ENCODE results near the gene LYAR. TPM values are rescaled to one million over a fixed set of nuclear protein-coding genes. Genes with fewer than 3 reads are reported as not detected.

Gene LYAR
- total RNA-seq, 1 donor from 2014 or later: 7.3 TPM

DNA sequence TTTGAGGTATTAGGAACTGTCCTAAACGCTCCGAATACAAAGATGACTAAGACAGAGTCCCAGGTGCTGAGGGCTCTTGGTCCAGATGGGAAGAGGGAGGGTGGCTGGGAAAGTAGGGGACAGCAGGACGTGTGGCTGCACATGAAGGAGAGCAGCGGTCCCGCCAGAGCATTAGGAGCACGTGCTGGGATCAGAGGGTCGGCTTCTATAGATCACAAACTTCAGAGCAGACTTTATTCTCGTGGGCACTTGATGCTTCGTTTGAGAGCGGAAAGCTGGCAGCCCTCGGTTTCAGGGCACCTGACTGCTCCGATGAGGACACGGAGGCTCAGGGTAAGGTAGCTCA is 26.2 kb upstream of the LYAR start:
- Histone ChIP-seq H3K27ac (ENCODE audit: low read depth, low read length) (no peak overlapping the region), H3K4me1 (ENCODE audit: control insufficient read depth in 3 of 3, insufficient read depth in 3 of 3, low read length in 3 of 3) (no peaks in the 10 kb centered on the region), H3K9me3 (ENCODE audit: control insufficient read depth in 3 of 3, low read length in 3 of 3) (no peaks in the 10 kb centered on the region), H3K4me3 (ENCODE audit: low read length in 3 of 3) (no peak overlapping the region), H3K27me3 (ENCODE audit: control insufficient read depth in 3 of 3, insufficient read depth in 3 of 3, low read length in 3 of 3) (no peaks in the 10 kb centered on the region), H3K36me3 (ENCODE audit: control insufficient read depth in 3 of 3, insufficient read depth in 3 of 3, low read length in 3 of 3) (peaks cover 47 to 56% (median 55%) of the 10 kb centered on the region in 3 donors), H3K9ac (ENCODE audit: low read depth in 1 of 3, low read length in 3 of 3) (no peak overlapping the region)

DNA sequence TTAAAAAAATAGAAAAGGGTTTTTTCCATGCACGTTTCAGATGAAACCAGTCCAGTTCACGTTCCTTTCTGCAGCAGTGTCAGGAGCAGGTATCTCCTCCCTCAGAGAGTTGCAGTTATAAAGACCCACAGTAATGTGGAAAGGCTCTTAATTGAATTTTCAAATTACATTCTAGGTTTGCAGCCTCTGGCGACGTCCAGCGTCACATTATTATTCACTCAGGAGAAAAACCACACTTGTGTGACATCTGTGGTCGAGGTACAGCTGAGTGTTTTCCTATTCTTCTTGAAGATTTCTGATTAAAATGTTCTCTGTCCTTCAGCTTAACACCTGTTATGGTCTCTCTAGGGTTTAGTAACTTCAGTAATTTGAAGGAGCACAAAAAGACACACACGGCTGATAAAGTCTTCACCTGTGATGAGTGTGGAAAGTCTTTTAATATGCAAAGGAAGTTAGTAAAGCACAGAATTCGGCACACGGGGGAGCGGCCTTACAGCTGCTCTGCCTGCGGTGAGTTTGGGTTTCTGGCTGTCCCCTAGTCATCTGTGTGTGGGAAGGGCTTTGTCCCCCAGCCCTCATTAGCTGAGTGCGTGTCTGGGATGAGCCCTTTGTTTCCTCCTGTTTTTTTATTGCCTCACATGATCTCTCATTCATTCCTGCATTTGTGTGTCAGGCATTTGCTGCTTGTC is 25.7 kb upstream of the LYAR start:
- no peaks in the 10 kb centered on the region for H3K9me3 ChIP-seq (ENCODE audit: control insufficient read depth in 3 of 3, low read length in 3 of 3)
- no peaks in the 10 kb centered on the region for H3K27me3 ChIP-seq (ENCODE audit: control insufficient read depth in 3 of 3, insufficient read depth in 3 of 3, low read length in 3 of 3)
- H3K27ac ChIP-seq (ENCODE audit: low read depth, low read length): no peak overlapping the region
- no peak overlapping the region for H3K4me3 ChIP-seq (ENCODE audit: low read length in 3 of 3)
- peaks cover 42 to 51% (median 50%) of the 10 kb centered on the region in 3 donors for H3K36me3 ChIP-seq (ENCODE audit: control insufficient read depth in 3 of 3, insufficient read depth in 3 of 3, low read length in 3 of 3)
- no peak overlapping the region for H3K9ac ChIP-seq (ENCODE audit: low read depth in 1 of 3, low read length in 3 of 3)
- H3K4me1 ChIP-seq (ENCODE audit: control insufficient read depth in 3 of 3, insufficient read depth in 3 of 3, low read length in 3 of 3): no peaks in the 10 kb centered on the region

DNA sequence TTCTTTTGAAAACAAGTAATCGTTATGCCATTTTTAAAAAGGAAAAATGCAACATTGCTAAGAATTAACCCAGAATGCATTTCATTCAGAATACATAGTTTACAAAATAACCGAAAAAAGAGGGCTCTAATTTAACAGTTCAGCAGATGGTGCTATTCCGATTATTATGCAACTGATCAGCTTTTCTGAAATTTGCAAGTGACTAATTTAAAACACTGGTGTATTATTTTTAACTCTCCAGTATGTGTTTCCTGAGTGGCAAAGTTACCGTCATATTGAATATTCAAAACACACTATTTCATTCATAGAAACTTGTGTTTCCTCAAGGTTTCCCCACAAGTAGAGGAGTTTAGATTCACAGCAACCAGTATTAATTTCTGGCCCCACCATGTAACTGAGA is 21.2 kb upstream of the LYAR start:
- H3K4me1 ChIP-seq (ENCODE audit: control insufficient read depth in 3 of 3, insufficient read depth in 3 of 3, low read length in 3 of 3): peaks cover 0 to 7% (median 5%) of the 10 kb centered on the region in 3 donors
- no peaks in the 10 kb centered on the region for H3K9me3 ChIP-seq (ENCODE audit: control insufficient read depth in 3 of 3, low read length in 3 of 3)
- no peak overlapping the region for H3K27ac ChIP-seq (ENCODE audit: low read depth, low read length)
- H3K27me3 ChIP-seq (ENCODE audit: control insufficient read depth in 3 of 3, insufficient read depth in 3 of 3, low read length in 3 of 3): no peaks in the 10 kb centered on the region
- H3K36me3 ChIP-seq (ENCODE audit: control insufficient read depth in 3 of 3, insufficient read depth in 3 of 3, low read length in 3 of 3): peaks cover 37 to 38% (median 38%) of the 10 kb centered on the region in 3 donors
- no peak overlapping the region for H3K4me3 ChIP-seq (ENCODE audit: low read length in 3 of 3)
- no peak overlapping the region for H3K9ac ChIP-seq (ENCODE audit: low read depth in 1 of 3, low read length in 3 of 3)

DNA sequence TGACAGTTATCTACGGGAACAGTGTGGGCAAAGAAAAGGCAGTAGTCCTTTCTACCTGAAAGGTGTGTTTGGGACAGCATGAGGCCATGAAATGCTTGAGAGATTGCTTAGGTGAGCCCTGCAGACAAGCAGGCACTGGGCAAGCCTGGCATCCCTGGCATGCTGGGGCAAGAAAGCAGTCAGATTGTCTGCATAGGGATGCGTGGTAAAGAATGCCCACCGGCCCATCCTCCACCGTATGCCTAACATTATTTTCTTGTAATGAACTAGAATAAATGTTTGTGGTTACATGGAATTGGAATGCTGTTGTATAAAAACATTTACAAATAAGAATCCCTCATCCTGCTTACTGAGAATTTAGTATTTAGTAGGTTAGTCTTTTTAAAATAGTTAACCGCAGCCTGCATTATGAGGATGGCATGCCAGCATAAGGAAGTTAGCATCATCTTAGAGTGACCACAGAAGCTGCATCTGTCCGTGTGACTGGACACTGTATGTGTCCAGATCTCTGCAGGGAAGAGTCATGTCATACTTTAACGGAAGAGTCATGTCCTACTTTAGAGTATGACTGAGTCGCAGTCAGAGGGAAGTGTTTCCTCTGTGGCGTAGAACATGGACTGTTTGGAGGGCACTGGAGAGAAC is 19.0 kb upstream of the LYAR start:
- peaks cover 0 to 7% (median 5%) of the 10 kb centered on the region in 3 donors for H3K4me1 ChIP-seq (ENCODE audit: control insufficient read depth in 3 of 3, insufficient read depth in 3 of 3, low read length in 3 of 3)
- H3K9ac ChIP-seq (ENCODE audit: low read depth in 1 of 3, low read length in 3 of 3): peak overlapping the region in 2 of 3 donors; percentile 58 to 81
- peaks cover 20 to 29% (median 21%) of the 10 kb centered on the region in 3 donors for H3K36me3 ChIP-seq (ENCODE audit: control insufficient read depth in 3 of 3, insufficient read depth in 3 of 3, low read length in 3 of 3)
- no peaks in the 10 kb centered on the region for H3K9me3 ChIP-seq (ENCODE audit: control insufficient read depth in 3 of 3, low read length in 3 of 3)
- no peaks in the 10 kb centered on the region for H3K27me3 ChIP-seq (ENCODE audit: control insufficient read depth in 3 of 3, insufficient read depth in 3 of 3, low read length in 3 of 3)
- peak overlapping the region; percentile 54 for H3K27ac ChIP-seq (ENCODE audit: low read depth, low read length)
- H3K4me3 ChIP-seq (ENCODE audit: low read length in 3 of 3): no peak overlapping the region

DNA sequence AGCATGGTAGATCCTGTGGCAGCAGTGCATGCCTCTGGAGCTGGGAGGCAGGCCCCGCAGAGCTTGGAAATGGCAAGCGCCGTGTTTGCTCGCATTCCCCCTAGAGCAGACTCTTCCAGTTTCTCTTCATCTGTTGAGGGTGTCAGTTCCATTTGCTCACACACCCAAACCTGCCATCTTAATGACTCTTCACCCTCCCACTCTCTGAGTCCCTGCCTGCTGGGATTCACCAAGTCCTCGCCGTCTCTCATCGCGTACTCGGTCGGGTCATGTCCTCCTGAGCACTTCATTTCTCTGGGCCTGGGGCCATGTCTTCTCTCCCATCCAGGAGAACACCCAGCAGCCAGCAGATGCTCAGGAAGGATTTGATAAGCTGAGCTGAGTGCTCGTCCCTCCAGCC is 17.0 kb upstream of the LYAR start:
- Histone ChIP-seq H3K9me3 (ENCODE audit: control insufficient read depth in 3 of 3, low read length in 3 of 3) (no peaks in the 10 kb centered on the region), H3K4me1 (ENCODE audit: control insufficient read depth in 3 of 3, insufficient read depth in 3 of 3, low read length in 3 of 3) (peaks cover 0 to 10% (median 5%) of the 10 kb centered on the region in 3 donors), H3K9ac (ENCODE audit: low read depth in 1 of 3, low read length in 3 of 3) (no peak overlapping the region), H3K36me3 (ENCODE audit: control insufficient read depth in 3 of 3, insufficient read depth in 3 of 3, low read length in 3 of 3) (peaks cover 19 to 25% (median 22%) of the 10 kb centered on the region in 3 donors), H3K27ac (ENCODE audit: low read depth, low read length) (no peak overlapping the region), H3K27me3 (ENCODE audit: control insufficient read depth in 3 of 3, insufficient read depth in 3 of 3, low read length in 3 of 3) (no peaks in the 10 kb centered on the region), H3K4me3 (ENCODE audit: low read length in 3 of 3) (no peak overlapping the region)

DNA sequence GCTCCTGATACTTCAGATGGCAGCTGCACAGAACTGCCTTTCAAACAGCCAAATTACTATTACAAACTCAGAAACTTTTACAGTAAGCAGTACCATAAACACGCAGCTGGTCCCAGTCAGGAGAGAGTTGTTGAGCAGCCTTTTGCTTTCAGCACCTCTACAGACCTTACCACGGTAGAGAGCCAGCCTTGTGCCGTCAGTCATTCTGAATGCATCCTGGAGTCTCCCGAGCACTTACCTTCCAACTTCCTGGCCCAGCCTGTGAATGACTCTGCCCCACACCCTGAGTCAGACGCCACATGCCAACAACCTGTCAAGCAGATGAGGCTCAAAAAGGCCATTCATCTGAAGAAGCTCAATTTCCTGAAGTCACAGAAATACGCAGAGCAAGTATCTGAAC is 12.5 kb upstream of the LYAR start:
- no peak overlapping the region for H3K9ac ChIP-seq (ENCODE audit: low read depth in 1 of 3, low read length in 3 of 3)
- peaks cover 0 to 5% (median 0%) of the 10 kb centered on the region in 3 donors for H3K4me1 ChIP-seq (ENCODE audit: control insufficient read depth in 3 of 3, insufficient read depth in 3 of 3, low read length in 3 of 3)
- H3K9me3 ChIP-seq (ENCODE audit: control insufficient read depth in 3 of 3, low read length in 3 of 3): no peaks in the 10 kb centered on the region
- H3K36me3 ChIP-seq (ENCODE audit: control insufficient read depth in 3 of 3, insufficient read depth in 3 of 3, low read length in 3 of 3): peaks cover 20 to 31% (median 29%) of the 10 kb centered on the region in 3 donors
- H3K27ac ChIP-seq (ENCODE audit: low read depth, low read length): no peak overlapping the region
- H3K27me3 ChIP-seq (ENCODE audit: control insufficient read depth in 3 of 3, insufficient read depth in 3 of 3, low read length in 3 of 3): no peaks in the 10 kb centered on the region
- no peak overlapping the region for H3K4me3 ChIP-seq (ENCODE audit: low read length in 3 of 3)

DNA sequence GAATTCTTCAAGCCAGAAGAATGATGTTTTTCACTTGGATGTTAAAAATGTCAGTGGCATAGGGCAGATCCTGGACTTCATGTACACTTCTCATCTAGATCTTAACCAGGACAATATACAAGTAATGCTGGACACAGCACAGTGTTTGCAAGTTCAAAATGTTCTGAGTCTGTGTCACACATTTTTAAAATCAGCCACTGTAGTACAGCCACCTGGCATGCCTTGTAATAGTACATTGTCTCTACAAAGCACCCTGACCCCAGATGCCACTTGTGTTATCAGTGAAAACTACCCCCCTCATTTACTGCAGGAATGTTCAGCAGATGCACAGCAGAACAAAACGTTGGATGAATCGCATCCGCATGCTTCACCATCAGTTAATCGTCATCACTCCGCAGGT is 12.0 kb upstream of the LYAR start:
- H3K4me1 ChIP-seq (ENCODE audit: control insufficient read depth in 3 of 3, insufficient read depth in 3 of 3, low read length in 3 of 3): peaks cover 0 to 5% (median 0%) of the 10 kb centered on the region in 3 donors
- H3K27me3 ChIP-seq (ENCODE audit: control insufficient read depth in 3 of 3, insufficient read depth in 3 of 3, low read length in 3 of 3): no peaks in the 10 kb centered on the region
- no peak overlapping the region for H3K4me3 ChIP-seq (ENCODE audit: low read length in 3 of 3)
- H3K9me3 ChIP-seq (ENCODE audit: control insufficient read depth in 3 of 3, low read length in 3 of 3): no peaks in the 10 kb centered on the region
- H3K36me3 ChIP-seq (ENCODE audit: control insufficient read depth in 3 of 3, insufficient read depth in 3 of 3, low read length in 3 of 3): peaks cover 17 to 28% (median 26%) of the 10 kb centered on the region in 3 donors
- no peak overlapping the region for H3K9ac ChIP-seq (ENCODE audit: low read depth in 1 of 3, low read length in 3 of 3)
- H3K27ac ChIP-seq (ENCODE audit: low read depth, low read length): no peak overlapping the region

DNA sequence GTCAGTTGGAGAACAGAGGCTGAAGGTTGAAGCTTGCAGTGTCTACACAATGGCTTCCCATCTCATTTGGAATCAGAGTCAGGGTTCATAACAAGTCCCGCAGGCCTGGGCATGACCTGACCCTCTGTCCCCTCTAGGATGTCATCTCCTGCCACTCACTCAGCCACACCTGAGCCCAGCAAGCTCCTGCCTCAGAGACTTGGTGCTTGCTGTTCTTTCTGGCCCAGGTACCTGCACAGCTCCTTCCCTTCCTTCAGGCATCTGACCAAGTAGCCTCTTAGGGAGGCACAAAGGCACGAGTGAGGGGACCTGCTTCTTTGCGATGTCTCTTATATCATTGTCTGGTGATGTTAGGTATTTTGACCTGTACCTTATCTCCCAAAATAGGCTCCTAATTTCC is 9.1 kb upstream of the LYAR start:
- Histone ChIP-seq H3K36me3 (ENCODE audit: control insufficient read depth in 3 of 3, insufficient read depth in 3 of 3, low read length in 3 of 3) (peaks cover 9 to 20% (median 16%) of the 10 kb centered on the region in 3 donors), H3K9me3 (ENCODE audit: control insufficient read depth in 3 of 3, low read length in 3 of 3) (no peaks in the 10 kb centered on the region), H3K27me3 (ENCODE audit: control insufficient read depth in 3 of 3, insufficient read depth in 3 of 3, low read length in 3 of 3) (no peaks in the 10 kb centered on the region), H3K4me3 (ENCODE audit: low read length in 3 of 3) (no peak overlapping the region), H3K4me1 (ENCODE audit: control insufficient read depth in 3 of 3, insufficient read depth in 3 of 3, low read length in 3 of 3) (peaks cover 0 to 19% (median 14%) of the 10 kb centered on the region in 3 donors), H3K27ac (ENCODE audit: low read depth, low read length) (no peak overlapping the region), H3K9ac (ENCODE audit: low read depth in 1 of 3, low read length in 3 of 3) (no peak overlapping the region)

DNA sequence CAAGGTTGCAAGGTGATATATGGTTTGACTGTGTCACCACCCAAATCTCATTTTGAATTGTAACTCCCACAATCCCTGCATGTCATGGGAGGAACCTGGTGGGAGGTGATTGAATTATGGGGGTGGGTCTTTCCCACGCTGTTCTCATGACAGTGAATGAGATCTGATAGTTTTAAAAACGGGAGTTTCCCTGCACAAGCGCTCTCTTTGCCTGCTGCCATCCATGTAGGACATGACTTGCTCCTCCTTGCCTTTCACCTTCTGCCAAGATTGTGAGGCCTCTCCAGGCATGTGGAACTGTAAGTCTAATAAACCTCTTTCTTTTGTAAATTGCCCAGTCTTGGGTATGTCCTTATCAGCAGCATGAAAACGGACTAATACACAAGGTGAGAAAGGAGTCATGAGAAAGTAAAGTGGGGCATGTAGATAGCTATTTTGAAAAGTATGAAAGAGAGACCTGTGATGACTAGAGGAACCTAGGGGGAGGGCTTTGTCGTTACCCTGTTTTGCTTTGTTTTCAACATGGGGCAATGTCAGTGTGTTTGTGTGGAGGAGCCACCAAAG is 6.4 kb upstream of the LYAR start:
- Histone ChIP-seq H3K4me3 (ENCODE audit: low read length in 3 of 3) (no peak overlapping the region), H3K9me3 (ENCODE audit: control insufficient read depth in 3 of 3, low read length in 3 of 3) (no peaks in the 10 kb centered on the region), H3K9ac (ENCODE audit: low read depth in 1 of 3, low read length in 3 of 3) (no peak overlapping the region), H3K4me1 (ENCODE audit: control insufficient read depth in 3 of 3, insufficient read depth in 3 of 3, low read length in 3 of 3) (peaks cover 14 to 38% (median 38%) of the 10 kb centered on the region in 3 donors), H3K27me3 (ENCODE audit: control insufficient read depth in 3 of 3, insufficient read depth in 3 of 3, low read length in 3 of 3) (no peaks in the 10 kb centered on the region), H3K36me3 (ENCODE audit: control insufficient read depth in 3 of 3, insufficient read depth in 3 of 3, low read length in 3 of 3) (peaks cover 5 to 10% (median 6%) of the 10 kb centered on the region in 3 donors), H3K27ac (ENCODE audit: low read depth, low read length) (no peak overlapping the region)

DNA sequence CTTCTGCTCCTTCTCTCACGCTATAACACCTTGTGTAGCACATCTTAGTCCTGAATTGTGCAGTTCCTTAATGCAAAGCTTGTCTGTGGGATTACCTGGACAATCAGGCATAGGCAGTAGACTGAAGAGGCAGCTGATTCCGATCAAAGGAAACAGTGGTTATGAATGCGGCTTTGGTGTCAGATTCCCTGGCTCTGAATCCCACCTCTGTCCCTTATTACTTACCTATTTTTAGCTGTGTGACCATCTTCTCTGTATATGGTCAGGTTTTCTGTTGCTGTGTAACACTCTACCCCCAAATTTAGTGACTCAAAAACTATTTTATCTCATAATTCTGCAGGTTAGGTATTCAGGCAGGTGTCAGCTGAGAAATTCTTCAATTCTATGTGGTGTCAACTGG is 3.3 kb upstream of the LYAR start:
- H3K9ac ChIP-seq (ENCODE audit: low read depth in 1 of 3, low read length in 3 of 3): peak overlapping the region; percentile 6 to 48 (median 27)
- H3K27me3 ChIP-seq (ENCODE audit: control insufficient read depth in 3 of 3, insufficient read depth in 3 of 3, low read length in 3 of 3): no peaks in the 10 kb centered on the region
- H3K27ac ChIP-seq (ENCODE audit: low read depth, low read length): peak overlapping the region; percentile 67
- H3K9me3 ChIP-seq (ENCODE audit: control insufficient read depth in 3 of 3, low read length in 3 of 3): no peaks in the 10 kb centered on the region
- peak overlapping the region in 1 of 3 donors; percentile 2 for H3K4me3 ChIP-seq (ENCODE audit: low read length in 3 of 3)
- H3K4me1 ChIP-seq (ENCODE audit: control insufficient read depth in 3 of 3, insufficient read depth in 3 of 3, low read length in 3 of 3): peaks cover 34 to 67% (median 56%) of the 10 kb centered on the region in 3 donors
- H3K36me3 ChIP-seq (ENCODE audit: control insufficient read depth in 3 of 3, insufficient read depth in 3 of 3, low read length in 3 of 3): peaks cover 0 to 4% (median 4%) of the 10 kb centered on the region in 3 donors
